HEK293T (cell line): ENCODE data around the gene UBE2E2.

Experiments used
- ELF4 ChIP-seq: fragments of 450-650 bp; IDR thresholded peaks from 2 replicates; pipeline ENCODE4 v1.6.1; 2017; ENCODE audit warnings: antibody characterized with exemption
- FOXA1 ChIP-seq: fragments of 450-650 bp; IDR thresholded peaks from 2 replicates; pipeline ENCODE4 v1.6.1; 2016; ENCODE audit warnings: mild to moderate bottlenecking
- HDGF ChIP-seq: fragments of 450-650 bp; IDR thresholded peaks from 2 replicates; pipeline ENCODE4 v1.6.1; 2017; ENCODE audit warnings: antibody characterized with exemption, borderline replicate concordance
- L3MBTL2 ChIP-seq: fragments of 450-650 bp; conservative IDR thresholded peaks from 2 replicates; pipeline ENCODE4 v1.6.1; 2016; ENCODE audit warnings: mild to moderate bottlenecking
- NFRKB ChIP-seq: fragments of 450-650 bp; IDR thresholded peaks from 2 replicates; pipeline ENCODE4 v1.6.1; 2016; ENCODE audit warnings: mild to moderate bottlenecking, moderate library complexity
- SP1 ChIP-seq: fragments of 450-650 bp; IDR thresholded peaks from 2 replicates; pipeline ENCODE4 v1.6.1; 2017
- SUZ12 ChIP-seq: fragments of 450-650 bp; IDR thresholded peaks from 2 replicates; pipeline ENCODE4 v1.6.1; 2016; ENCODE audit warnings: mild to moderate bottlenecking
- TARDBP ChIP-seq: fragments of 450-650 bp; IDR thresholded peaks from 2 replicates; pipeline ENCODE4 v1.6.1; 2016
- ZNF384 ChIP-seq: fragments of 450-650 bp; IDR thresholded peaks from 2 replicates; pipeline ENCODE4 v1.6.1; 2016

DNA sequence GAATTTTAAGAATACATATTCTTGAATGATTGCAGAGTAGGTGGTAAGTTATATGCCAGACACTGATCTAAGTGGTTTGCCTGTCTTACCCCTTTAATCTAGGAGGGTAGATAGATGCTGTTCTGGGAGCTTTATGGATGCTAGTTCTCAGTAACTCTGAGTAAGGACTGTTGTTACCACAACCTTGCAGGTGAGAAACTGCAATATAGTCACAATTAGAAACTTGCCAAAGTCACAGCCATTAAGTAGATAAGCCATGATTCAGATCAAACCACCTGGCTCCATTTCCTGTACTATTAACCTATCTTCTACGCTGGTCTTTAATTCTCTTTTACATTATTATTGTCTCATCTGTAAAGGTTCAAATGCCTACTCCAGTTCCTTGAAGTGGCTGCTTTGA lies 46.8 kb downstream of the UBE2E2 start:
- TF ChIP-seq L3MBTL2 (no peak), TARDBP (no peak), ZNF384 (no peak), SP1 (no peak), SUZ12 (no peak), FOXA1 (no peak), NFRKB (no peak), ELF4 (no peak), HDGF (no peak)
